ENCODE data around the gene NXPE2. TPM values are rescaled to one million over a fixed set of nuclear protein-coding genes. Genes with fewer than 3 reads are reported as not detected.

Gene NXPE2
- total RNA-seq, 1 experiment from 2014 or later: 0.11 TPM

DNA sequence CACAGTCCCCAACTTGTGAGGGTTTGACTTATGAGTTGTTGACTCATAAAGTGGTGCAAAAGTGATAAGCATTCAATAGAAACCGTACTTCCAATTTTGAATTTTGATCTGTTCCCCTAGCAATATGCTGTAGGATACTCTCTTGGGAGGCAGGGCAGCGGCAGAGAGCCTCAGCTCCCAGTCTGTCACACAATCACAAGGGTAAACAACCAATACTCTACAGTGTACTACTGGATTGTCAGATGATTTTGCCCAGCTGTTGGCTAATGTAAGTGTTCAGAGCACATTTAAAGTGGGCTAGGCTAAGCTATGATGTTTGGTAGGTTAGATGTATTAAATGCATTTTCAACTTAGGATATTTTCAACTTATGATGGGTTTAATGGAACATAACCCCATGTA lies 13.7 kb upstream of the NXPE2 start:
- Histone ChIP-seq H2BK20ac (ENCODE audit: low read depth, low read length, poor library complexity, severe bottlenecking) (no peak overlapping the region), H2AK5ac (ENCODE audit: insufficient read length, low read length) (no peak overlapping the region), H2BK12ac (ENCODE audit: insufficient read length, low read depth, low read length) (no peak overlapping the region), H3K79me2 (ENCODE audit: insufficient read depth, low read length) (no peaks in the 10 kb centered on the region), H2AFZ (ENCODE audit: low read length) (no peak overlapping the region), H3K27me3 (ENCODE audit: insufficient read depth, low read length) (no peaks in the 10 kb centered on the region), H3K4me1 (ENCODE audit: insufficient read depth, low read length) (no peaks in the 10 kb centered on the region), H3K4ac (ENCODE audit: low read depth, low read length) (no peak overlapping the region), H3K56ac (ENCODE audit: insufficient read length, low read depth, low read length) (no peak overlapping the region), H3K9ac (ENCODE audit: extremely low read depth, insufficient read length, low read length) (no peak overlapping the region), H4K5ac (ENCODE audit: insufficient read length, low read depth, low read length) (no peak overlapping the region), H3T11ph (ENCODE audit: low read length) (no peak overlapping the region), H3K14ac (ENCODE audit: insufficient read depth, low read length) (no peak overlapping the region), H3K79me1 (ENCODE audit: insufficient read depth, low read depth, low read length, poor library complexity, severe bottlenecking) (no peaks in the 10 kb centered on the region), H3K9me3 (ENCODE audit: control insufficient read depth, low read depth, low read length) (no peaks in the 10 kb centered on the region), H3K23me2 (ENCODE audit: insufficient read length, low read depth, low read length, poor library complexity, severe bottlenecking) (no peaks in the 10 kb centered on the region), H4K8ac (replicated peaks; ENCODE audit: insufficient read length, low read depth, low read length) (no peak overlapping the region), H2BK5ac (ENCODE audit: insufficient read length, low read length) (no peak overlapping the region), H2BK120ac (ENCODE audit: low read depth, low read length, poor library complexity, severe bottlenecking) (no peak overlapping the region), H4K20me1 (ENCODE audit: control insufficient read depth, insufficient read depth, insufficient read length) (no peaks in the 10 kb centered on the region), H2BK15ac (ENCODE audit: low read depth, low read length) (no peak overlapping the region), H3K4me2 (ENCODE audit: insufficient read depth, insufficient read length, low read length) (no peak overlapping the region), H3K27ac (ENCODE audit: insufficient read length, low read depth, low read length) (no peak overlapping the region), H3K23ac (ENCODE audit: insufficient read length, low read depth, low read length) (no peak overlapping the region), H4K91ac (ENCODE audit: insufficient read length, low read depth, low read length) (no peak overlapping the region), H3K18ac (ENCODE audit: insufficient read length, low read depth, low read length) (no peak overlapping the region)
- H3K4me3 Mint-ChIP-seq: no peak overlapping the region
- H3K27me3 Mint-ChIP-seq (ENCODE audit: low read depth): no peaks in the 10 kb centered on the region
- no peak overlapping the region for H3K27ac Mint-ChIP-seq
- H3K36me3 Mint-ChIP-seq (ENCODE audit: insufficient read depth in 1 of 3, low read depth in 3 of 3): no peaks in the 10 kb centered on the region
- no peaks in the 10 kb centered on the region for H3K4me1 Mint-ChIP-seq
- TF ChIP-seq CTCF (conservative IDR thresholded peaks at IDR 0.05): no peak
- no peak for DNase-seq
- H3K9me3 Mint-ChIP-seq: peaks cover 0 to 2% of the 10 kb centered on the region in 2 experiments; a peak in 2 of 5 replicates
- no CpG with 5 or more reads among the region's 2 CpGs for WGBS (ENCODE audit: extremely low coverage, insufficient read length, low lambda C conversion rate)

Measured in H9 (cell line).